Left ventricle myocardium superior (tissue), 1 donor: ENCODE measurements around the gene DIP2C. TPM values are rescaled to one million over a fixed set of nuclear protein-coding genes. Genes with fewer than 3 reads are reported as not detected.

Experiments used
- ATAC-seq: fragments of 200-7000 bp; cut with Tn5 transposase; one replicate; pipeline ENCODE4 v1.9.1; 2020; ENCODE audit warnings: mild to moderate bottlenecking, moderate library complexity
- DNase-seq: peaks from one replicate; pipeline ENCODE4 v3.0.0-alpha.2; 2020
- intact Hi-C: fragments of 100-400 bp; cut with micrococcal nuclease; formaldehyde crosslinking; loops from one replicate; pipeline ENCODE4 v1.11.0; 2022
- total RNA-seq: library from RNA; stranded (reverse); fragmentation: NEBNext Ultra II Directional; extraction: Animal tissue kit (Norgen Biotek cat#: 25700); gene quantifications from one replicate; pipeline ENCODE4 v1.2.1, GENCODE V29; 2021
- donor health status: DM: no; HTN: yes; CAD: no; lungs with severe emphysema.

Gene DIP2C
- total RNA-seq, 1 donor from 2014 or later, result 32.6 TPM

- no peak for DNase-seq
- intact Hi-C loops, result no loop called here
- ATAC-seq, result no peak
Observed at GRCh38 chr10:571166-571565, 118.3 kb downstream of the DIP2C start.

- peak; percentile 20 for DNase-seq
- ATAC-seq, result no peak
- intact Hi-C loops, result no loop called here
Observed at GRCh38 chr10:570628-571163, 118.8 kb downstream of the DIP2C start.

GRCh38 chr10:569961-570627, 119.4 kb downstream of the DIP2C start:
- intact Hi-C loops, result no loop called here
- ATAC-seq (no peak), DNase-seq (no peak)

- intact Hi-C loops, result no loop called here
- DNase-seq (no peak), ATAC-seq (no peak)
Observed at GRCh38 chr10:568848-569247, 120.6 kb downstream of the DIP2C start.

- intact Hi-C loops, result no loop called here
- no peak for DNase-seq
- no peak for ATAC-seq
Observed at GRCh38 chr10:567869-568268, 121.6 kb downstream of the DIP2C start.

GRCh38 chr10:566241-566885, 123.1 kb downstream of the DIP2C start:
- intact Hi-C loops, result no loop called here
- DNase-seq (no peak), ATAC-seq (no peak)

GRCh38 chr10:565676-566075, 123.8 kb downstream of the DIP2C start:
- ATAC-seq (no peak), DNase-seq (no peak)
- intact Hi-C loops, result no loop called here

- DNase-seq (no peak), ATAC-seq (no peak)
- intact Hi-C loops, result no loop called here
Observed at GRCh38 chr10:565146-565545, 124.3 kb downstream of the DIP2C start.

- intact Hi-C loops, result no loop called here
- no peak for DNase-seq
- ATAC-seq, result no peak
Observed at GRCh38 chr10:563827-564226, 125.6 kb downstream of the DIP2C start.

- ATAC-seq (no peak), DNase-seq (no peak)
- intact Hi-C loops, result no loop called here
Observed at GRCh38 chr10:562142-562541, 127.3 kb downstream of the DIP2C start.

GRCh38 chr10:561721-562120, 127.7 kb downstream of the DIP2C start:
- intact Hi-C loops, result no loop called here
- DNase-seq, result no peak
- no peak for ATAC-seq

GRCh38 chr10:560314-560992, 129.0 kb downstream of the DIP2C start:
- DNase-seq, result no peak
- ATAC-seq, result no peak
- intact Hi-C loops, result no loop called here

GRCh38 chr10:559767-560047, 129.8 kb downstream of the DIP2C start:
- intact Hi-C loops, result no loop called here

GRCh38 chr10:558891-559766, 130.3 kb downstream of the DIP2C start:
- no peak for DNase-seq
- intact Hi-C loops, result no loop called here
- ATAC-seq, result no peak

More at GRCh38 chr10:559767-560047, 129.8 kb downstream of the DIP2C start:
- no peak for DNase-seq
- ATAC-seq, result no peak

GRCh38 chr10:558364-558763, 131.1 kb downstream of the DIP2C start:
- ATAC-seq (no peak), DNase-seq (no peak)
- intact Hi-C loops, result no loop called here

GRCh38 chr10:557792-558328, 131.6 kb downstream of the DIP2C start:
- intact Hi-C loops, result no loop called here
- DNase-seq, result no peak
- no peak for ATAC-seq

GRCh38 chr10:556971-557637, 132.4 kb downstream of the DIP2C start:
- intact Hi-C loops, result no loop called here
- no peak for DNase-seq
- ATAC-seq, result no peak

- intact Hi-C loops, result no loop called here
- DNase-seq (no peak), ATAC-seq (no peak)
Observed at GRCh38 chr10:555682-556350, 133.7 kb downstream of the DIP2C start.
